ENCODE data around the gene AGXT2.

- TF ChIP-seq ZNF292 (CRISPR knock-in tag; IDR thresholded peaks at IDR 0.05; ENCODE audit: borderline replicate concordance, low read depth) (no peak), TCF12 (IDR thresholded peaks at IDR 0.05) (no peak), TCF12 (CRISPR knock-in tag; IDR thresholded peaks at IDR 0.05) (no peak), MAFF (IDR thresholded peaks at IDR 0.05; ENCODE audit: low read depth, low read length) (no peak), CREM (IDR thresholded peaks at IDR 0.05) (no peak), CREM (CRISPR knock-in tag; IDR thresholded peaks at IDR 0.05) (no peak), EZH2 (conservative IDR thresholded peaks at IDR 0.05; ENCODE audit: low read depth, low read length) (no peak), ZNF747 (CRISPR knock-in tag; IDR thresholded peaks at IDR 0.05; ENCODE audit: borderline replicate concordance) (no peak), KDM1A (CRISPR knock-in tag; IDR thresholded peaks at IDR 0.05) (no peak)
- TF ChIP-seq, protein P1, sequence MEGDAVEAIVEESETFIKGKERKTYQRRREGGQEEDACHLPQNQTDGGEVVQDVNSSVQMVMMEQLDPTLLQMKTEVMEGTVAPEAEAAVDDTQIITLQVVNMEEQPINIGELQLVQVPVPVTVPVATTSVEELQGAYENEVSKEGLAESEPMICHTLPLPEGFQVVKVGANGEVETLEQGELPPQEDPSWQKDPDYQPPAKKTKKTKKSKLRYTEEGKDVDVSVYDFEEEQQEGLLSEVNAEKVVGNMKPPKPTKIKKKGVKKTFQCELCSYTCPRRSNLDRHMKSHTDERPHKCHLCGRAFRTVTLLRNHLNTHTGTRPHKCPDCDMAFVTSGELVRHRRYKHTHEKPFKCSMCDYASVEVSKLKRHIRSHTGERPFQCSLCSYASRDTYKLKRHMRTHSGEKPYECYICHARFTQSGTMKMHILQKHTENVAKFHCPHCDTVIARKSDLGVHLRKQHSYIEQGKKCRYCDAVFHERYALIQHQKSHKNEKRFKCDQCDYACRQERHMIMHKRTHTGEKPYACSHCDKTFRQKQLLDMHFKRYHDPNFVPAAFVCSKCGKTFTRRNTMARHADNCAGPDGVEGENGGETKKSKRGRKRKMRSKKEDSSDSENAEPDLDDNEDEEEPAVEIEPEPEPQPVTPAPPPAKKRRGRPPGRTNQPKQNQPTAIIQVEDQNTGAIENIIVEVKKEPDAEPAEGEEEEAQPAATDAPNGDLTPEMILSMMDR (CRISPR knock-in tag; IDR thresholded peaks at IDR 0.05), result no peak
Observed at GRCh38 chr5:35066260-35066795, 18.6 kb upstream of the AGXT2 start.
